Measurements from ENCODE around the gene SOX13.

Gene SOX13

DNA sequence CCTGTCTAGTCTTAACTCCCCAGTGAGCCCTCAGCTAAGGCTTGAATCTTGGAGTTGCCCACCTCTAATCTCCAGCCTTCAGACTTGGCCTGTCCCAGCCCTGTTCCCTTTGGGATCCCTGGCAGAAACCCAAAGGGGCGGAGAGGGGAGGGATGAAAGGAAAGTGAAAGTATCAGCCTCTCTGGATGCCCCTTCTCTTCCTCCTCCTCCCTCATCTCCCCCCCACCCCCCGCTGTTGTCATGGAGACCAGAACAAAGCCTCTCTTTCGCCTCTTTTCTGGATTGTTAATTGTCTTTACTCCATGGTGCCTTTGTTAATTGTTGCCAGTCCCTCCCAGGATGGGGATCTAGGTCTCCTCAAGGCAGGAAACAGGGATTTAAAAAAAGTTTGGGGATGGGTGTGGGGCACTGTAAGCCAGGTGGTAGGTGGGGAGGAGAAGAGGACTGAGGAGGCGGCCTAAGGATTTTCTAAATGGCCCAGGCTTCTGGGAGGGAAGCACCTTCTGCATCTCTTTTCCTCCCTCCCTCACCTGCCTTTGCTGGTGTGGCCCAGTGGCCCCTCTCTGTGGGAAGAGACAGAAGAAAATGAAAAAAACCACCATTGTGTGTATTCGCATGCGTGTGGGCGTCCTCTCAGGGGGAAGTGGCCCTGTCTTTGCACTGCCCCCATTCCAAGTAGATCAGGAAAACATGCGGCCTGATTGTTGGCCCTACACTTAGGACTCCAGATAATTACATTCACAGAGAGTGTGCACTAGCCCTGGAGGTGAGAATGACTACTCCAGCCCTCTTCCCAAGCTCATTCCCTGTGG is 7.5 kb upstream of the SOX13 start:
- DNase-seq: no peak

DNA sequence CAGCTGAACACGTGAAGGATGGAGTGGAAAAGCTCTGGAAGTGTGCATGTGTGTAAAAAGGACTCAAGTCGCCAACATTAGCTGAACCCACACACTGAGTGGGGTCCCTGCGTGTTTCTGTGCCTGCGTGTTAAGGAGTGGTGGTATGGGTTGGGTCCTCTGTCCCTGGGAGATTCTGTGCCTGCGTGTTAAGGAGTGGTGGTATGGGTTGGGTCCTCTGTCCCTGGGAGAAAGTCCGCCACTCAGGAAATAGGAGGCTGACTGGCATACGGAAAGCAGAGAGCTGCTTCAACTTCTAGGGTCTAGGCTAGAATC is 7.0 kb upstream of the SOX13 start:
- DNase-seq: no peak

DNA sequence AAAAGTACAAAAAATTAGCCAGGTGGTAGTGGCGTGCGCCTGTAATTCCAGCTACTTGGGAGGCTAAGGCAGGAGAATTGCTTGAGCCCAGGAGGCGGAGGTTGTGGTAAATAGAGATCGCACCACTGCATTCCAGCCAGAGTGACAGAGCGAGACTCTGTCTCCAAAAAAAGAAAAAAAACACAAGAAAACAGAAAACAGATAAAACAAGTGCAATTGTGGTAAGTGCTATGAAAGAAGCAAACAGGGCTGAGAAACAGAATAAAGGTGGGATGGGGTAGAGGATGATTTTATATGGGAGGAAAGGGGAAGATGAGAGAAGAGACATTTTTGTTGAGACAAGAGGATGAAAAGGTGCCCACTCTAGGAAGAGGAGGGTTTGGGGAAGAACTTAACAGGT is 5.0 kb upstream of the SOX13 start:
- DNase-seq: no peak

DNA sequence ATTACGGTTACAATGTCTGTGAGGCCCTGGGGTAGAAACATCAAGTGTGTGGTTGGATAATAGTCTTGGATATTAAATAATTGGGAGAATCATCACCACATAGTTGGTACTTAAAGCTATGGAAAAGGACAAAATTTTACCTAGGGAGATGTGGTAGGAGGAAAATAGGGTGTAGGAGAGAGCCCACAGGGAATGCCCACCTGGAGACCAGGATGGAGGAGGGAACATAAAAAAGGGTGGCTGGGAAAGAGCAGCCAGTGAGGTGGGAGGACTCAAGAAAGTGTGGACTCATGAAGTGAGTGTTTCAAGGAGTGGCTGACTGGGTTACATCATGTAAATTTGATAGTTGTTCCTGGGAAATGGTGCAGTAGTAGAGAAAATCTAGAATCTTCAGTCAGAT is 3.0 kb upstream of the SOX13 start:
- no peak for DNase-seq

DNA sequence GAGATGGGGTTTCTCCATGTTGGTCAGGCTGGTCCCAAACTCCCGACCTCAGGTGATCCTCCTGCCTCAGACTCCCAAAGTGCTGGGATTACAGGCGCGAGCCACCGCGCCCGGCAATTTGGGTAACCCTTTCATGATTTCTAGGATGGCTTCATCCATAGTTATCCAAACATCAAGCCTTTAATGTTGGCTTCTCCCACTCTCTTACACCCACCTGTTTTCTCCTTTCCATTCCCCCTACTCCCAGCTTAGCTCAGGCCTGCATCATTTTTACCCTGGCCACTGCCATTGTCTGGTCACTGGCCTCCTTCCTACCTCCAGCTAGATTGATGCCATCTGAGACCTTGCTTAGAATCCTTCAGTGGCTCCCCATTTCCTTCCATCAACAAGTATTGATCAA is 2.0 kb upstream of the SOX13 start:
- DNase-seq: no peak

DNA sequence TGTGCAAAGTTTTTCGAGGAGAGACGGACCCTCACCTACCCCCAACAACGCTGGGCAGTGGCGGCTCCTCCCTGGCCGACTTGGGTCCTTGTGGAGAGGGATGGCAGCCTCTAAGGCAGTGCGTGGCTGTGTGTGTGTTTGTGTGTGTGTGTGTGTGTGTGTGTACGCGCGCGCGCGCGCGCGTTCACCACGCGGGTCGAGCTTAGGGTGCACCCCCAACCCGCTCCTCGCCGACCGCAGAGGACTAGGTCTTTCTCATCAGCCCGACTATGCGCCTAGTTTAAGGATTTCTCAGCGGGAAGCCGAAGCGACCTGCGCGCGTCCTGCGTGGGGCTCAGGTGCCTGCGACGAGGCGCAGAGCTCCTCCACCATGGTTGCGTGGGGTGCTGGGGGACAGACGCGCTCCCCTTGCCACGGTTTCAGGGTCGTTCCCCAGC is 940 bp downstream of the SOX13 start:
- no peak for DNase-seq

DNA sequence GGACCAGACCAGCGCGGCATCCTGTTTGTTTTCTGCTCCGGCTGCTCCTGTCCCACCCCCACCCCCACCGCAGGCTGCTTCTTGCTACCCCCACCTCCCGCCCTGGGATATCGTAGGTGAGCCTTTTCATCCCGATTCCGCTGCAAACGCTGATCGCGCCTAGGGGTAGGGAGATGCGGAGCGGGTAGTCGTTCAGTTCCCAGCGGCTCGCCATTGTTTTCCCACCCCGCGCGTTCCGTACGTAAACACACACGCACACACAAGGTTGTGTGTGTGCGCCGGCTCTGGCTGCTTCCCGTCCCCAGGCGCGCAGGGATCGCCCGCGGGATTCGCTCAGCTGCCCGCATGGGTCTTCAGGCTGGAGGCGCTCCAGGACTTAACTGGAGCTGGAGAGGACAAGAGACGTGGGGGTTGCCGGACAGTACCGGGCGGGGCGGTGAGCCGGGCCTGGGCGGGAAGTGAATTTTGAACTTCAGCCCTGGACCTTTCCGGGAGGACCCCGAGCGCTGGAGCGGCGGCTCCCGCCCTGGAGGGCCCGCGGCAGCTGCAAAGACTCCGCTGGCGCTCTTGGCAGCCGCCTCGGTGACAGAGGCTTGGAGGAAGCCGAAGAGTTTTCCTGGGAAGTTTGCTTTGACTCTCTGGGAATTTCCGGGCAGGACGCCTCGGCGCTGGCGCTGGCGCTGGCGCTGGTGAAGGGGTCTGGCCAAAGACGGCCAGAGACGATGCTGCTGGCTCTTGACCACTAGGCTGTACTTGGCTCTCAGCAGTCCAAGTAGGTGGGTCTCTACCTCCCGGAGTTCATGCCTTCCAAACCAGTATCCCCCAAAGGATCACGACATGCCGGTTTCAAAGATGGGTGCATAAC is 1.6 kb downstream of the SOX13 start:
- no peak for DNase-seq

DNA sequence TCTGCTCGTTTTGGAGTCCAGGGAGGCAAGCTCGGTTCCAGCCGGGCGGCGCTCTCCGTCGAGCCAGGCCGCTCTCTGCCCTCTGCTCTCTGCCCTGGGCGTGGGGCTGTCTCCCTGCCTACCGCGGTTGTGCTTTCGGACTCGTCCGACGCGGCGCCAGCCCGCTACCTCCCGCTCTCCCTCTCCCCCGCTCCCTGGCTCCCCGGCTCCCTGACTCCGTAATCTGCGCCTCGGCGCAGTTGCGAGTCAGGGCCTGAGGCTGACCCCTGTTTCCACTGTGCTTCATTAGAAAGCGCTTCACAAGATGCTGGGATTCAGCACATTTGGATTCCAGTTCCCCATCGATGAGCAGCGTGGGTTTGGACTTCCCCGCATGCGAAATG is 2.2 kb downstream of the SOX13 start:
- DNase-seq: no peak

DNA sequence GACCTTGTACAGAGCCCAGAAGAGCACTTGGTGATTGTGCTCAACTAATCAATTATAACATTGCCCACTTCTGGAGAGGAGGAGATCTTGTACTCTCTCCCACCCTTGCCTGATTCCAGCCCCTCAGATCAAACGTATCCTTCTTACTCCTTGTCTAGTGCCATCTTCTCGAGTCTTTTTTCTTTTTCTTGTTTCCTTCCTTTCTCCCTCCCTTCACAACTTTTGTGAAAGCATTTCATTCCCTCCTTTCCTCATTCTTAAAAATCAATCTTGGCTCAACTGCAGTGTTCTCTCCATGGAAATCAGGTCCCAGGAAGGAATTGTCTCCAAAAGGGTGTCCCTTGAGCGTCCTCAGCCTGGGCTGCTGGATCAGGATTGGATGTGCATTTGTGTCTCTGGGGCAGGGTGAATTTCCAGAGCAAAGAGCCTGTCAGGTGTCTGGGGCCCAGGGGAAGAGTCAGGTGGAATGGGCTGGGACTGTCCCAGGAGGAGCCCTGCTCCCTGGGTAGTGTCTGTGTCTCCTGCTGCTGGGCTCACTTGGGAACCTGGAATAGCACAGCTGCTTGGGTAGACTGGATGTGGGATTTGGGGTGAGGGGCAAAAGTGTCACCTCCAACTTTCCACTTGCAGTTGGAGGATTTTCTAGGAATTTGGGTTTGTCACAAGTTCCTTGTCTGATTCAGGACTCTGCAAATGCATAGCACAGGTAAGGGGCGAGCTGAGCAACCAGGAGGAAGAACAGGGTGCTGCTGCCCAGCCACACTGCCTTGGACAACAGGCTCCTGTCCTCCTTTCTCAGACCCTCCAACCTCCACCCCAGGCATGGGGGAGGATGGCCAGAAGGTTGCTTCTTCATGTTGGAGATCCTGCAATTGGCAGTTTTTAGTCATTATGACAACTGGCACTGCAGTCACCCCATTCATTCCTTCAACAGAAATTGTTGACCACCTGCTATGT is 3.3 kb downstream of the SOX13 start:
- DNase-seq: no peak

DNA sequence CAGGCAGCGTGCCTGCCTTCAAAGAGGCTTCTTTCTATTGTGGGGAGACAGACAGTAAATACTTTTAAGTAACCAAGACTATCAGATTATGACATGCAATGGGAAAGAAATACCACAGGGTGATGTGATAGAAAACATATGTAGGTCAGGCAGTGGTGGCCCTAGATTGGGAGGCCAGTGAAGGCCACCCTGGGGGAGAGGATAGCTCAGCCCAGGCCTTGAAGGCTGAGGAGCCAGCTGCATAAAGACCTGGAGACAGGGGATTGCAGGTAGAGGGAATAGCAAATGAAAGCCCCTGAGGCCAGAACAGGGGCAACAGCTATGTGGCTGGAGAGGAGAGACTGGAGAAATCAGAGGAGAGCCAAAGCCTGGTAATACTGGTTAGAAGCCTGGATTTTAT is 4.0 kb downstream of the SOX13 start:
- DNase-seq: no peak

DNA sequence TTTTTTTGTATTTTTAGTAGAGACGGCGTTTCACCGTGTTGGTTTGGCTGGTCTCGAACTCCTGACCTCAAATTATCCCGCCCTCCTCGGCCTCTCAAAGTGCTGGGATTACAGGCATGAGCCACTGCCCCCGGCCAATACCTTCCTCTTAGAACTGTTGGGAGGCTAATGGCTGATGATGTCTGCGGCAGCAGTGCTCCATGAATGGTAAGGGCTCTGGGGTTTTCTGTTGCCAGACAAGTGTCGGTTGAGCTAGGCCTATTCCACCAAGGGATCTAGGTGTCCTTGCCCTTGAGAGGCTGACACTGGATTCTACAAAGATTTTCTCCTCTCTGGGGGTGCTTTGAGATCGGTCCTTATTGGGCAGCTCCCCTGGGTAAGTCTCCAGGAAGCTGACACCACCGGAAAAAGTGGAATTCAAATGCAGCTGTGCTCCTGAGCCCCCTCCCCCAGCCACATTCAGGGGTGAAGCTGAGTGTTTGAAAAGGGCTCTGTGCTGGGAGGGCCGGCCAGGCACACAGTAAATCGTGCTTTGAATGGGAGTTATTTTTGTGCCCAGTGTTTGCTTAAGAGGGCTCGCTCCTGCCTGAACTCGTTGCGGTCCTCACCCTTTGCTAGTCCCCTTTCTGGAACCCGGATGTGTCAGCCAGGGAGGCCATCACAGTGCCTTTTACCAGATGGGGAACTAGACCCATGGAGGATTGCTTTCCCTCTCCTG is 5.2 kb downstream of the SOX13 start:
- no peak for DNase-seq

DNA sequence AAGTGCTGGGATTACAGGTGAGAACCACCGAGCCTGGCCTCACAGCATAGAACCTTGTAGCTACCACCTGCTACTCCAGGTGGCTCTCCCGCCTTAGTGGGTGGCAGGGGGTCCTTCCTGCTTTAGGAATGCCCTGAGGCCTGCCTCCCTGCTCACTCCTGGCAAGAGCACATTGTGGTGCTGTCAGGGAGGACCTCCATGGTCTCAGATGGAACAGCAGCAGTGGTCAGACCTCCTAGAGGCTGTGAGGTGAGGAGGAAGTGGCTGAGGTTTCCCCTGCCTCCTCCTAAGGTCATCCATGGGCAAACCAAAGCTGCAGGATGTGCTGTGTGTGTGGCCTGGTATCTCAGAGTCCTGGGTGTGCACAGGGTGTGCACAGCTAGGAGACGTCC is 6.7 kb downstream of the SOX13 start:
- no peak for DNase-seq

DNA sequence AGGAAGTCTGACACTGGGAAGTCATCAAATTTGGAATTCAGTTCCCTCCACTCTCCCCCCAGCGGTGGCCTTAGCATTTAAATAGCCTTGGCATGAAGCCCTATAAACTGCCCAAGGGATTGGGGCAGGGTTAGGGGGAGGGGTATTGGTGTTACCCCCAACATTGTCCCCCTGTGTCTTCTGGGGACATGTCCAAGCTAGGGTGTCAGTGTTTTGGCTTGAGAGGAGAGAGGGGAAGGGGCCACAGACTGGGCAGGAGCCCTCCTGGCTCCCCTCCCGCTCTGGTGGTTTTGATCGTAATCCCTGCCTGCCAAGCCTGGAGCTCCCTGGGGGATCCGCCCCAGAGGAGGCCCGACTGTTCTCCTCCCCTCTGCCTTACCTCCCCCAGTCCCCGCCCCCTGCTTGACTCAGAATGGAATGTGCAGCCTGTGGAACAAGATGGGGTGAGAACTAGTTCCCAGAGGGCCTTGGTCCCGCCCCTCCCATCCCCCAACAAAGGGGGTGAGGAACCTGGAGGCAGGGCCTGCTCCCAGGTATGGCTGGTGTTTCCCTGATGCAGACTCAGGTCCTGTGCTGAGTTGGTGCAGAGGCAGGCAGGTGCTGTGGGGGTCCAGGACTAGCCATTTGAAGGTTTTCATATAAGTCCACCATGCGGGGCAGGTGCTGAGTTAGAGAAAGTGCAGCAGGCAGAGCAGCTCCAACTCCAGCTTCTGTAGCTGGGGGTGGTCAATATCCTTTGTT is 7.4 kb downstream of the SOX13 start:
- no peak for DNase-seq

DNA sequence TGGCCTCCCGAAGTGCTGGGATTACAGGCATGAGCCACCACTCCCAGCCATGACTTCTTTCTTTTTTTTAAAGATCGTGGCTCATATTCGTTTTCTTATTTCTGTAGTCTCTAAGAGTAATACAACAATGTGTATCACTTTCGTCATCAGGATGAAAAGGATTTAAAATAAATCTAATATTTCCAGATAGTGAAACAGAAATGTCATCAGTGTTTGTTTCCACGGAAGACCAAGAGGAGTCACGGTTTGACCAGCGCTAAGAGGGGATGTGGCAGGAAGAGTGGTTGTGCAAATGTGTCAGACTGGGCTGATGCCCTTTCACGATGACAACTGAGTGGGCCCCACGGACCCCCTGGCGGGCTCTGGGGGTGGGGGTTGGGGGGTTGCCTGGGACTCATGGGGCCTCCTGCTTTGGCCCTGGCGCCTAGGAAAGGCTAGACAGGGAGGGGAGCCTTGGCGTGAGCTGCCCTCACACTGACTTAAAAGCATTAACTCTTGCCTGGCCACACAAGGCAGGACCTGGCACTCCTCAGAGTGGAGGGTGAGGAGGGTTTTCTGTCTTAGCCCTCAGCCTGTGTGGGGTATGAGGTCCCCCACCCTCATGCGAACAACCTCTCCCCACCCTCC is 8.4 kb downstream of the SOX13 start:
- DNase-seq: no peak

DNA sequence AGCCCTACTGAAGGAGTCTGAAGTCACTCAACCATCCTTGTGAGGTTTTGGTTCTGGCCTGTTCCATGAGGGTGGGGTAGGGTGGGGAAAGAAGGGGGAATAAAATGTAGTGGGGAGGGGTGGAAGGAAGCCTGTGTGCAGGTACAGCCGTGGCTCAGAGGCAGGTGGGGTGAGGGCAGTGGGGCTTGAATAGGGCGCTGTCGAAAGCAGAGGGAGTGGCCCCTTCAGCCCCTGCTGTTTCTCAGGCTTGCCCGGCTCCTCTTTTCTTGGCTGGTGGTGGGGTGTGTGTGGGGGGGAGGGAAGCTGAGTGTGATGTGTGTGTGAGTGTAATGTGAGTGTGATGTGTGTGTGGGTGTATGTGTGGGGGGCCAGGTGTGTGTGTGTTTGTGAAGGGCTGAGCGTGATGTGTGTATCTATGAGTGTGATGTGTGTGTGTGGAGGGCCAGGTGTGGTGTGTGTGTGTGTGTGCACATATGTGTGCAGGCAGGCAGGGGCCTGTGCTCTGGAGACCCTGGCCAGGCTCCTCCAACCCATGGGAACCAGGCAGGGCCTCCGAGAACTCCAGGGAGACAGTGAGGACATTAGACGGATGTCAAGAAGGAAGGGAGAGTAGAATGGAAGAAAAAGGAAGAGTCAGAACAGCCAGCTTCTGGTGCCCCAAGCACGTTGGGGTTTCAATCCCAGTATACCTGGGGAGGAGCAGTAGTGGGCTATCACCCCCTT is 9.0 kb downstream of the SOX13 start:
- no peak for DNase-seq

DNA sequence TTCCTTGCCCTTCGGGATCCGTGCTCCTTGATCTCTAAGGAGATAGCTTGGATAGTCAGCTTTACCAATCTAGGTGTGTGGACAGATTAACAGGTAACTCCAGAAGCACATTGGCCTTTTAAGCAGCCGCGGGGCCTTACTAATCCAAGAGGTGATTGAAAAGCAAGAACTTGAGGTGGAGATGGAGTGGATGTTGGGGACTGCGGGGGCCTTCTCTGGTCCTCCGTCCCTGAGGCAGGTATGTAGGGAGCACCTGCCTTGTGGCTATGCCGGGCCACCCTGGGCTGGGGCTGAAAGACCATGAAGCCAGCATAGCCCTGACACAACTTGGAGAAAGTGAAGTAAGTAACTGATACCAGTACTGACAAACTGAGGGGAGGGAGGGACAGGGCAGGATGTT is 10.6 kb downstream of the SOX13 start:
- DNase-seq: no peak

DNA sequence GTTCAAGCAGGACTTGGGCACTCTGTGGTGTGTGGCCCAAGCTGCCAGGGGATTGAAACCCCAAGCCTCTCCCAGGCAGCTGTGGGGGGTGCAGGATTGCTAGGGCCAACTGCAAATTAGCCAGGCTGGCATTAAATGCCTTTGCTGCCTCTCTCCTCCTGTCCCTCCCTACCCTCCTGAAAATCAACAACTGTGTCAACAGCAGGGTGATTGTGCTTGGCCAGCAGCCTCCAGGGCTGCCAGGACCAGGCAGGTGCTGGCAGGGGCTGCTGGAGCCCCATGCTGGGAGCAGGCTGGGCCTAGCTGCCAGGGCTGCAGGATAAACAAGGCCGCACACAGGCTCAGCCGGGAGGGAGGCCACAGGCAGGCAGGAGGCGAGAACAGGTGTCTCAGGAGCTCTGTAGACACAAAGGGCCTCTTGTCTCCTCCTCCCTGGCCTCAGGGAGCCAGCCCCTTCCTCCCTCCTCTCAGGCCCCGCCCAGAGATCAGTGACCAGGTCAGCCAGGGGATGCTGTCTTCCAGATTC is 11.4 kb downstream of the SOX13 start:
- peak; percentile 97 for DNase-seq

DNA sequence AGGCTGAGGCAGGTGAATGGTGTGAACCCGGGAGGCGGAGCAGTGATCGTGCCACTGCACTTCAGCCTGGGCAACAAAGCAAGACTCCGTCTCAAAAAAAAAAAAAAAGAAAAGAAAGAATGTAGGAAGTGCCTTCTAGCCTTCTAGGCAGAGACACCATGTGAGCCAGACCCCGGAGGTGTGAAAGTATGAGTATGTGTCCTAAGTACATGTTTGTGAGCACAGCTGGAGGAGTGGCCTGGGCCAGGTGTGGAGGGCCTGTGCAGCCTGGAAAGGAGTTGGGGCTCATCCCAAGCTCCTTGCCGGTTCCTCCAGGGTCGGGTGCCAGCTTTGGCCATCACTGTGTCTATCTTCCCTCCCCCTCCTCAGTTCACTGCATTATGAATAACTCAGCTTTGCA is 13.0 kb downstream of the SOX13 start:
- no peak for DNase-seq

DNA sequence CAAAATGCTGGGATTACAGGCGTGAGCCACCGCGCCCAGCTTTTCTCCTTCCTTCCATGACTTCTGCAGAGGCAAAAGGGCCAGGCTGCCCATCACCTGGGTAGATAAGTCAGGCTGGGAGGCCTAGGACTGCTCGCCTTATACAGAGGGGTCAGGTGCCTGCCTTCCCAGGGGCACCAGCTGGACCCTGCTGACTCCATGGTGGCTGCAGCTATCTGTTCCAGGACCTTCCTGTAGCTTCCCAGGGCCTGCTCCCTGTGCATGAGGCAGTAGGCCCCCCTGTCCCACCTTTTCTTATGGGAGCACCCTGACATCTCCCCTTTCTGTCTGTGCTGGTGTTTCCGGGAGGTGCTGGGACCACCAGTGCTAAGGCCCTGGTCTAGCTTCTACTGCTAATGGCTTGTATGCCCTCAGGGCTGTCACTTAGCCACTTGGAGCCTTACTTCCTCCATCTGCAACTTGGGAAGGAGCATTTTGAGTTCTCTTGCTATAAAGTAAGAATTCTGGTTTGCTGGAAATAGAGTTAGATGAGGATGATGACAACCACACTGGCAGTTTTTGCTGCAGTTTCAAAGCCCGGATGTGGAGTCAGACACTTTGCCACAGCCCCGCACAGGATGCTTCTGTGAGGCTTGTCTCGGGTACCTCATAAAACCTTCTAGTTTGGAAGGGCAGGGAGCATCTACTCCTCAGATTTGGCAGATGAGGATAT is 14.4 kb downstream of the SOX13 start:
- no peak for DNase-seq
